Uterus (tissue), 4 donors: Measurements from ENCODE around the gene RAPGEF2. TPM values are rescaled to one million over a fixed set of nuclear protein-coding genes. Genes with fewer than 3 reads are reported as not detected.

ENCODE experiments used
- DNase-seq, 2 donors: peaks; one replicate each; pipeline ENCODE4 v3.0.0-alpha.2; 2019 to 2020
- H3K27ac ChIP-seq, 2 donors: fragments of 200-600 bp; sonication (generic); 1 replicate in 1 of 2; 2 replicates in 1 of 2; pipeline ENCODE4 v1.5.1; 2016 to 2018
- H3K27me3 ChIP-seq, 2 donors: fragments of 200-600 bp; sonication (generic); one replicate each; pipeline ENCODE4 v1.5.1; 2018 to 2019; ENCODE audit warnings: control low read depth in 1 of 2
- H3K36me3 ChIP-seq, 2 donors: fragments of 200-600 bp; sonication (generic); one replicate each; pipeline ENCODE4 v1.5.1; 2019; ENCODE audit warnings: control low read depth in 1 of 2
- H3K4me1 ChIP-seq, 2 donors: fragments of 200-600 bp; sonication (generic); one replicate each; pipeline ENCODE4 v1.5.1; 2018 to 2019; ENCODE audit warnings: control low read depth in 1 of 2
- H3K4me3 ChIP-seq, 2 donors: fragments of 200-600 bp; sonication (generic); 1 replicate in 1 of 2; 2 replicates in 1 of 2; pipeline ENCODE4 v1.5.1; 2018 to 2019; ENCODE audit warnings: mild to moderate bottlenecking in 1 of 2
- H3K9me3 ChIP-seq, 2 donors: fragments of 200-600 bp; sonication (generic); one replicate each; pipeline ENCODE4 v1.5.1; 2019; ENCODE audit warnings: control low read depth in 1 of 2
- CTCF ChIP-seq, 4 experiments: fragments of 200-600 bp in 2 of 4; fragments of 450-650 bp in 2 of 4; sonication (generic) in 2 of 4; IDR thresholded peaks; one replicate each; pipeline ENCODE4 v1.5.1; 2016 to 2019; ENCODE audit warnings: antibody characterized with exemption in 4 of 4, mild to moderate bottlenecking in 2 of 4, moderate library complexity in 1 of 4
- POLR2A ChIP-seq, 2 donors: fragments of 450-650 bp; IDR thresholded peaks; one replicate each; pipeline ENCODE4 v1.6.1; 2016; ENCODE audit warnings: antibody characterized with exemption in 2 of 2, mild to moderate bottlenecking in 1 of 2, moderate library complexity in 1 of 2
- intact Hi-C: fragments of 100-400 bp; cut with DNase I; formaldehyde crosslinking; loops from one replicate; pipeline ENCODE4 v1.15.1; 2023; ENCODE audit warnings: low total_unique reads
- total RNA-seq, 4 donors: library from RNA; depleted of rRNA in 3 of 4; stranded (reverse); fragments of >200 nt in 3 of 4; gene quantifications; one replicate each; pipeline versions ENCODE4 v1.1.0 to v1.2.4, GENCODE V29; 2014 to 2023
- donor health status: DM: yes; HTN: yes; CAD: no.

RAPGEF2 gene
- total RNA-seq, 4 donors from 2014 or later = 27.9 to 61.4 (median 40.5) TPM

GRCh38 chr4:159096434-159096833, 6.4 kb upstream of the RAPGEF2 start:
- Histone ChIP-seq H3K9me3 (no peaks in the 10 kb centered on the region), H3K36me3 (no peaks in the 10 kb centered on the region), H3K4me1 (no peaks in the 10 kb centered on the region), H3K4me3 (no peak overlapping the region), H3K27ac (no peak overlapping the region), H3K27me3 (no peaks in the 10 kb centered on the region)
- intact Hi-C loops = no loop called here
- no peak for DNase-seq
- no peak for TF ChIP-seq POLR2A (IDR thresholded peaks at IDR 0.05)
- TF ChIP-seq CTCF (IDR thresholded peaks at IDR 0.05) = no peak

- intact Hi-C loops = no loop called here
- no peak overlapping the region for H3K27ac ChIP-seq
Measured at GRCh38 chr4:159097144-159097543, 5.7 kb upstream of the RAPGEF2 start.

GRCh38 chr4:159097785-159098184, 5.1 kb upstream of the RAPGEF2 start:
- no peak for DNase-seq
- H3K27ac ChIP-seq = no peak overlapping the region
- no peak overlapping the region for H3K4me3 ChIP-seq
- no peaks in the 10 kb centered on the region for H3K36me3 ChIP-seq
- intact Hi-C loops = no loop called here
- TF ChIP-seq POLR2A (IDR thresholded peaks at IDR 0.05) (no peak), CTCF (IDR thresholded peaks at IDR 0.05) (no peak)
- no peaks in the 10 kb centered on the region for H3K9me3 ChIP-seq
- no peaks in the 10 kb centered on the region for H3K27me3 ChIP-seq
- H3K4me1 ChIP-seq = no peaks in the 10 kb centered on the region

More at GRCh38 chr4:159097144-159097543, 5.7 kb upstream of the RAPGEF2 start:
- H3K27me3 ChIP-seq = no peaks in the 10 kb centered on the region
- H3K9me3 ChIP-seq = no peaks in the 10 kb centered on the region
- no peak for DNase-seq
- no peaks in the 10 kb centered on the region for H3K4me1 ChIP-seq
- no peaks in the 10 kb centered on the region for H3K36me3 ChIP-seq
- TF ChIP-seq CTCF (IDR thresholded peaks at IDR 0.05) (no peak), POLR2A (IDR thresholded peaks at IDR 0.05) (no peak)
- no peak overlapping the region for H3K4me3 ChIP-seq

GRCh38 chr4:159098482-159099127, 4.3 kb upstream of the RAPGEF2 start:
- H3K4me1 ChIP-seq = no peaks in the 10 kb centered on the region
- no peak overlapping the region for H3K4me3 ChIP-seq
- H3K27ac ChIP-seq = no peak overlapping the region
- TF ChIP-seq CTCF (IDR thresholded peaks at IDR 0.05) (no peak), POLR2A (IDR thresholded peaks at IDR 0.05) (no peak)
- H3K9me3 ChIP-seq = no peaks in the 10 kb centered on the region
- intact Hi-C loops = no loop called here
- H3K36me3 ChIP-seq = no peaks in the 10 kb centered on the region
- H3K27me3 ChIP-seq = no peaks in the 10 kb centered on the region
- no peak for DNase-seq

GRCh38 chr4:159101988-159102621, 774 bp upstream of the RAPGEF2 start:
- intact Hi-C loops = no loop called here

More at GRCh38 chr4:159101988-159102621, 774 bp upstream of the RAPGEF2 start:
- Histone ChIP-seq H3K4me1 (peaks cover 0 to 2% of the 10 kb centered on the region in 2 donors), H3K36me3 (no peaks in the 10 kb centered on the region), H3K27me3 (no peaks in the 10 kb centered on the region), H3K4me3 (peak overlapping the region; percentile 74 to 79), H3K9me3 (no peaks in the 10 kb centered on the region), H3K27ac (peak overlapping the region; percentile 88 to 91)
- no peak for DNase-seq
- TF ChIP-seq CTCF (IDR thresholded peaks at IDR 0.05) (no peak), POLR2A (IDR thresholded peaks at IDR 0.05) (no peak)
